ENCODE results near the gene PHLDB1.

GRCh38 chr11:118663381-118663780 lies 56.0 kb downstream of the PHLDB1 start:
- TF ChIP-seq CTCF (conservative IDR thresholded peaks at IDR 0.05) (no peak), EZH2 (IDR thresholded peaks at IDR 0.05; ENCODE audit: low read depth) (no peak)

Data from PC-9 (cell line).